ENCODE measurements around the gene DUSP14.

DUSP14 gene

GRCh38 chr17:37500378-37500777 is 10.7 kb downstream of the DUSP14 start:
- Histone ChIP-seq H3F3A (ENCODE audit: control insufficient read depth, insufficient read depth) (no peaks in the 10 kb centered on the region), H3K4me3 (ENCODE audit: low read length) (no peak overlapping the region), H3K4me1 (ENCODE audit: control insufficient read depth, low read length) (no peaks in the 10 kb centered on the region), H3K9me3 (ENCODE audit: control insufficient read depth, insufficient read depth, low read length) (no peaks in the 10 kb centered on the region), H3K36me3 (ENCODE audit: control insufficient read depth, low read length) (no peaks in the 10 kb centered on the region), H3K27me3 (ENCODE audit: control insufficient read depth, low read length) (no peaks in the 10 kb centered on the region), H3K27ac (ENCODE audit: low read depth, low read length) (no peak overlapping the region), H3K9me2 (replicated peaks; ENCODE audit: control insufficient read depth, low read length) (no peaks in the 10 kb centered on the region), H3K4me2 (ENCODE audit: low read length) (no peak overlapping the region), H4K20me1 (ENCODE audit: control insufficient read depth, insufficient read depth, low read depth, low read length) (no peaks in the 10 kb centered on the region; the same call in 1 of the 2 replicates), H3K79me2 (ENCODE audit: control insufficient read depth, low read length) (peaks cover 40% of the 10 kb centered on the region)
- no peak for TF ChIP-seq CTCF (IDR thresholded peaks at IDR 0.05; ENCODE audit: low read depth, low read length, poor library complexity, severe bottlenecking)
- TF ChIP-seq EZH2phosphoT487 (IDR thresholded peaks at IDR 0.05; ENCODE audit: borderline replicate concordance, low read length), result no peak

GRCh38 chr17:37502009-37502936 is 12.6 kb downstream of the DUSP14 start:
- Histone ChIP-seq H3K27me3 (ENCODE audit: control insufficient read depth, low read length) (no peaks in the 10 kb centered on the region), H4K20me1 (ENCODE audit: control insufficient read depth, insufficient read depth, low read depth, low read length) (no peaks in the 10 kb centered on the region; the same call in 1 of the 2 replicates), H3K4me1 (ENCODE audit: control insufficient read depth, low read length) (no peaks in the 10 kb centered on the region), H3K9me2 (replicated peaks; ENCODE audit: control insufficient read depth, low read length) (no peaks in the 10 kb centered on the region), H3F3A (ENCODE audit: control insufficient read depth, insufficient read depth) (no peaks in the 10 kb centered on the region), H3K79me2 (ENCODE audit: control insufficient read depth, low read length) (peaks cover 47% of the 10 kb centered on the region), H3K9me3 (ENCODE audit: control insufficient read depth, insufficient read depth, low read length) (no peaks in the 10 kb centered on the region), H3K4me3 (ENCODE audit: low read length) (no peak overlapping the region), H3K36me3 (ENCODE audit: control insufficient read depth, low read length) (no peaks in the 10 kb centered on the region), H3K4me2 (ENCODE audit: low read length) (no peak overlapping the region), H3K27ac (ENCODE audit: low read depth, low read length) (no peak overlapping the region)
- TF ChIP-seq EZH2phosphoT487 (IDR thresholded peaks at IDR 0.05; ENCODE audit: borderline replicate concordance, low read length), result no peak
- no peak for TF ChIP-seq CTCF (IDR thresholded peaks at IDR 0.05; ENCODE audit: low read depth, low read length, poor library complexity, severe bottlenecking)

GRCh38 chr17:37503148-37503547 is 13.5 kb downstream of the DUSP14 start:
- Histone ChIP-seq H3K36me3 (ENCODE audit: control insufficient read depth, low read length) (no peaks in the 10 kb centered on the region), H3K4me1 (ENCODE audit: control insufficient read depth, low read length) (no peaks in the 10 kb centered on the region), H3K9me2 (replicated peaks; ENCODE audit: control insufficient read depth, low read length) (no peaks in the 10 kb centered on the region), H3K4me2 (ENCODE audit: low read length) (no peak overlapping the region), H3K4me3 (ENCODE audit: low read length) (no peak overlapping the region), H4K20me1 (ENCODE audit: control insufficient read depth, insufficient read depth, low read depth, low read length) (no peaks in the 10 kb centered on the region; the same call in 1 of the 2 replicates), H3F3A (ENCODE audit: control insufficient read depth, insufficient read depth) (no peaks in the 10 kb centered on the region), H3K27me3 (ENCODE audit: control insufficient read depth, low read length) (no peaks in the 10 kb centered on the region), H3K79me2 (ENCODE audit: control insufficient read depth, low read length) (peaks cover 43% of the 10 kb centered on the region), H3K9me3 (ENCODE audit: control insufficient read depth, insufficient read depth, low read length) (no peaks in the 10 kb centered on the region), H3K27ac (ENCODE audit: low read depth, low read length) (no peak overlapping the region)
- TF ChIP-seq EZH2phosphoT487 (IDR thresholded peaks at IDR 0.05; ENCODE audit: borderline replicate concordance, low read length) (no peak), CTCF (IDR thresholded peaks at IDR 0.05; ENCODE audit: low read depth, low read length, poor library complexity, severe bottlenecking) (no peak)
